Measurements from ENCODE around the gene PLEKHA1.

The PLEKHA1 gene

GRCh38 chr10:122381680-122382079, 7.2 kb downstream of the PLEKHA1 start:
- H3K9me3 ChIP-seq (ENCODE audit: insufficient read depth, low read length, severe bottlenecking): no peaks in the 10 kb centered on the region
- H3K27me3 ChIP-seq (ENCODE audit: insufficient read depth, low read length, poor library complexity): no peaks in the 10 kb centered on the region
- H3K79me2 ChIP-seq (ENCODE audit: insufficient read depth, low read length): peaks cover 89% of the 10 kb centered on the region
- no peaks in the 10 kb centered on the region for H3K36me3 ChIP-seq (ENCODE audit: insufficient read depth, low read length)
- H3K9ac ChIP-seq (ENCODE audit: low read depth, low read length): no peak overlapping the region
- peak overlapping the region; percentile 47; the same call in 1 of the 2 replicates for H3K27ac ChIP-seq (ENCODE audit: low read length)
- ATAC-seq (ENCODE audit: insufficient read depth, low read depth) (no peak), DNase-seq (no peak)
- H3K4me1 ChIP-seq (ENCODE audit: insufficient read depth, low read length): peaks cover 58% of the 10 kb centered on the region
- no peak overlapping the region for H3K4me3 ChIP-seq (ENCODE audit: low read depth in 1 of 2, low read length in 2 of 2)
- H3K4me2 ChIP-seq (ENCODE audit: insufficient read depth, low read length): no peak overlapping the region
- TF ChIP-seq CTCF (IDR thresholded peaks at IDR 0.05; ENCODE audit: borderline replicate concordance, extremely low read depth, low read length, poor library complexity, severe bottlenecking): no peak
- no peak for TF ChIP-seq EZH2 (IDR thresholded peaks at IDR 0.05; ENCODE audit: borderline replicate concordance, low read depth, low read length, severe bottlenecking)
- no peak overlapping the region for H2AFZ ChIP-seq (ENCODE audit: low read depth, low read length)
- H4K20me1 ChIP-seq (ENCODE audit: insufficient read depth, low read length): no peaks in the 10 kb centered on the region

GRCh38 chr10:122386514-122386913, 12.0 kb downstream of the PLEKHA1 start:
- TF ChIP-seq EZH2 (IDR thresholded peaks at IDR 0.05; ENCODE audit: borderline replicate concordance, low read depth, low read length, severe bottlenecking) (no peak), CTCF (IDR thresholded peaks at IDR 0.05; ENCODE audit: borderline replicate concordance, extremely low read depth, low read length, poor library complexity, severe bottlenecking) (no peak)
- H3K4me2 ChIP-seq (ENCODE audit: insufficient read depth, low read length): no peak overlapping the region
- H2AFZ ChIP-seq (ENCODE audit: low read depth, low read length): no peak overlapping the region

DNA sequence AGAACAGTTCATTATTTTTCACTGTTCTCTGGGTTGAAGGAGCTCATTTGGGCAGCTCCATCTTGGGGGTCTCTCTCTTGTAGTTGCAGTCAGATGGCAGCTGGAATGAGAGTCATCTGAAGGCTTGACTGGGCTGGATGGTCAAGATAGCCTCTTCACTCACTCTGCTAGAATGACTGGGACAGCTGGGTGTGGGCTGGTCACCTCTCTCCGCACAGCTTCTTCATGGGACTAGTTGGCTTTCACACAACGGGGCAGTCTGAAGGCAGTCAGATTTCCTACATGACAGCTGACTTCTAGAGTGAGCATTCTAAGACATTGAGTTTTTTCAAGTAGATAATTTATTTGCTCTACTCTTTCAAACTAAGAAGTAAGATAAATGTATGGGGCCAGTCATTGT, 13.1 kb downstream of the PLEKHA1 start:
- no peak overlapping the region for H3K9ac ChIP-seq (ENCODE audit: low read depth, low read length)
- no peaks in the 10 kb centered on the region for H3K27me3 ChIP-seq (ENCODE audit: insufficient read depth, low read length, poor library complexity)
- 0 out of 2 replicates have a peak, but pooled peaks cover 4% of the 10 kb centered on the region for H3K36me3 ChIP-seq (ENCODE audit: insufficient read depth, low read length)
- H3K79me2 ChIP-seq (ENCODE audit: insufficient read depth, low read length): peaks cover 96% of the 10 kb centered on the region
- no peak for TF ChIP-seq EZH2 (IDR thresholded peaks at IDR 0.05; ENCODE audit: borderline replicate concordance, low read depth, low read length, severe bottlenecking)
- no peak overlapping the region for H3K4me2 ChIP-seq (ENCODE audit: insufficient read depth, low read length)
- H3K4me3 ChIP-seq (ENCODE audit: low read depth in 1 of 2, low read length in 2 of 2): no peak overlapping the region
- H2AFZ ChIP-seq (ENCODE audit: low read depth, low read length): no peak overlapping the region
- H3K4me1 ChIP-seq (ENCODE audit: insufficient read depth, low read length): peaks cover 4% of the 10 kb centered on the region; the same call in 1 of the 2 replicates
- H3K9me3 ChIP-seq (ENCODE audit: insufficient read depth, low read length, severe bottlenecking): no peaks in the 10 kb centered on the region
- DNase-seq (no peak), ATAC-seq (ENCODE audit: insufficient read depth, low read depth) (no peak)
- H3K27ac ChIP-seq (ENCODE audit: low read length): no peak overlapping the region
- H4K20me1 ChIP-seq (ENCODE audit: insufficient read depth, low read length): no peaks in the 10 kb centered on the region; the same call in 1 of the 2 replicates

More at GRCh38 chr10:122386514-122386913, 12.0 kb downstream of the PLEKHA1 start:
- Histone ChIP-seq H4K20me1 (ENCODE audit: insufficient read depth, low read length) (no peaks in the 10 kb centered on the region; the same call in 1 of the 2 replicates), H3K27ac (ENCODE audit: low read length) (peak overlapping the region; percentile 32; the same call in 1 of the 2 replicates), H3K79me2 (ENCODE audit: insufficient read depth, low read length) (peaks cover 96% of the 10 kb centered on the region), H3K9ac (ENCODE audit: low read depth, low read length) (no peak overlapping the region), H3K4me3 (ENCODE audit: low read depth in 1 of 2, low read length in 2 of 2) (no peak overlapping the region), H3K4me1 (ENCODE audit: insufficient read depth, low read length) (peaks cover 12% of the 10 kb centered on the region), H3K27me3 (ENCODE audit: insufficient read depth, low read length, poor library complexity) (no peaks in the 10 kb centered on the region), H3K36me3 (ENCODE audit: insufficient read depth, low read length) (no peaks in the 10 kb centered on the region), H3K9me3 (ENCODE audit: insufficient read depth, low read length, severe bottlenecking) (no peaks in the 10 kb centered on the region)
- no peak for DNase-seq
- no peak for ATAC-seq (ENCODE audit: insufficient read depth, low read depth)

GRCh38 chr10:122388287-122388997, 13.9 kb downstream of the PLEKHA1 start:
- TF ChIP-seq CTCF (IDR thresholded peaks at IDR 0.05; ENCODE audit: borderline replicate concordance, extremely low read depth, low read length, poor library complexity, severe bottlenecking) (no peak), EZH2 (IDR thresholded peaks at IDR 0.05; ENCODE audit: borderline replicate concordance, low read depth, low read length, severe bottlenecking) (no peak)
- Histone ChIP-seq H2AFZ (ENCODE audit: low read depth, low read length) (no peak overlapping the region), H3K27me3 (ENCODE audit: insufficient read depth, low read length, poor library complexity) (no peaks in the 10 kb centered on the region), H3K79me2 (ENCODE audit: insufficient read depth, low read length) (peaks cover 93% of the 10 kb centered on the region), H4K20me1 (ENCODE audit: insufficient read depth, low read length) (no peaks in the 10 kb centered on the region; the same call in 1 of the 2 replicates), H3K27ac (ENCODE audit: low read length) (no peak overlapping the region), H3K9ac (ENCODE audit: low read depth, low read length) (no peak overlapping the region), H3K4me2 (ENCODE audit: insufficient read depth, low read length) (no peak overlapping the region), H3K36me3 (ENCODE audit: insufficient read depth, low read length) (0 out of 2 replicates have a peak, but pooled peaks cover 4% of the 10 kb centered on the region), H3K4me1 (ENCODE audit: insufficient read depth, low read length) (peaks cover 4% of the 10 kb centered on the region; the same call in 1 of the 2 replicates), H3K4me3 (ENCODE audit: low read depth in 1 of 2, low read length in 2 of 2) (no peak overlapping the region), H3K9me3 (ENCODE audit: insufficient read depth, low read length, severe bottlenecking) (no peaks in the 10 kb centered on the region)
- no peak for DNase-seq
- ATAC-seq (ENCODE audit: insufficient read depth, low read depth): no peak

All from DND-41 (cell line).